Gastroesophageal sphincter (tissue), 3 donors: ENCODE results near the gene CX3CL1.

ENCODE experiments used
- CTCF ChIP-seq, 4 experiments: fragments of 200-600 bp in 2 of 4; fragments of 450-650 bp in 2 of 4; sonication (generic) in 1 of 4; IDR thresholded peaks; one replicate each; pipeline ENCODE4 v1.5.1; 2017 to 2019; ENCODE audit warnings: antibody characterized with exemption in 4 of 4, mild to moderate bottlenecking in 2 of 4, moderate library complexity in 2 of 4
- POLR2AphosphoS5 ChIP-seq: sonication (generic); formaldehyde crosslinking; IDR thresholded peaks from one replicate; pipeline ENCODE4 v1.6.1; 2017; ENCODE audit warnings: antibody characterized with exemption

GRCh38 chr16:57361404-57361803 is 10.9 kb upstream of the CX3CL1 start:
- TF ChIP-seq POLR2AphosphoS5, result no peak
- no peak for TF ChIP-seq CTCF (IDR thresholded peaks at IDR 0.05)
